PC-3 (cell line): Measurements from ENCODE around the gene CTNND2.

ENCODE experiments used
- EZH2phosphoT487 ChIP-seq: fragments of 300-600 bp; sonication (generic); IDR thresholded peaks from 2 replicates; pipeline ENCODE4 v1.6.1; 2018; ENCODE audit warnings: mild to moderate bottlenecking, antibody characterized with exemption, low read length, borderline replicate concordance
- TF ChIP-seq, protein P1 (sequence below): fragments of 300-600 bp; sonication (generic); conservative IDR thresholded peaks from 2 replicates; pipeline ENCODE4 v1.5.1; 2017; ENCODE audit warnings: antibody characterized with exemption, low read depth, mild to moderate bottlenecking, low read length

DNA sequence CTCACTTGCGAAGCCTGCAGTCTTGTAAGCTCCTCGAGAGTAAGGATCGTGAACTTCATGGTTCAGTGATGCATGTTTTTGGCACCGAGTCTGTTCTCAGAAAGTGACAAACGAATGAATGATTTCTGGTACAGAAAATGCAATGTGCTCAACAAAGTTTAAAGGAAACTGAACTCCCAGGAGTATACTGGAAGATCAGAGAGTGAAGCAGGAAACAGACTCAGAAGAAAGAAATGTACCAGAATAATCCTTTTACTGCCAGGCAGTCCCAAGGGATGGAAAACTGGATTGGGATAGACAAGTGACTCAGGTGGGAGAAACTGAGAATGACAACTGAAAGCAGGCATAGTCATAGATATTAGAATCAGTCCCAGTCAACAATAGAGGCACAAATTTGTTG, 420.6 kb downstream of the CTNND2 start:
- no peak for TF ChIP-seq EZH2phosphoT487
- TF ChIP-seq, protein P1, sequence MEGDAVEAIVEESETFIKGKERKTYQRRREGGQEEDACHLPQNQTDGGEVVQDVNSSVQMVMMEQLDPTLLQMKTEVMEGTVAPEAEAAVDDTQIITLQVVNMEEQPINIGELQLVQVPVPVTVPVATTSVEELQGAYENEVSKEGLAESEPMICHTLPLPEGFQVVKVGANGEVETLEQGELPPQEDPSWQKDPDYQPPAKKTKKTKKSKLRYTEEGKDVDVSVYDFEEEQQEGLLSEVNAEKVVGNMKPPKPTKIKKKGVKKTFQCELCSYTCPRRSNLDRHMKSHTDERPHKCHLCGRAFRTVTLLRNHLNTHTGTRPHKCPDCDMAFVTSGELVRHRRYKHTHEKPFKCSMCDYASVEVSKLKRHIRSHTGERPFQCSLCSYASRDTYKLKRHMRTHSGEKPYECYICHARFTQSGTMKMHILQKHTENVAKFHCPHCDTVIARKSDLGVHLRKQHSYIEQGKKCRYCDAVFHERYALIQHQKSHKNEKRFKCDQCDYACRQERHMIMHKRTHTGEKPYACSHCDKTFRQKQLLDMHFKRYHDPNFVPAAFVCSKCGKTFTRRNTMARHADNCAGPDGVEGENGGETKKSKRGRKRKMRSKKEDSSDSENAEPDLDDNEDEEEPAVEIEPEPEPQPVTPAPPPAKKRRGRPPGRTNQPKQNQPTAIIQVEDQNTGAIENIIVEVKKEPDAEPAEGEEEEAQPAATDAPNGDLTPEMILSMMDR: no peak
